Measurements from ENCODE around the gene TTC33.
"Not testable (repeated sequence)": the region's sequence is repeated elsewhere in the genome, so short reads cannot be mapped to it uniquely, and the experiment has no call there.

The TTC33 gene

DNA sequence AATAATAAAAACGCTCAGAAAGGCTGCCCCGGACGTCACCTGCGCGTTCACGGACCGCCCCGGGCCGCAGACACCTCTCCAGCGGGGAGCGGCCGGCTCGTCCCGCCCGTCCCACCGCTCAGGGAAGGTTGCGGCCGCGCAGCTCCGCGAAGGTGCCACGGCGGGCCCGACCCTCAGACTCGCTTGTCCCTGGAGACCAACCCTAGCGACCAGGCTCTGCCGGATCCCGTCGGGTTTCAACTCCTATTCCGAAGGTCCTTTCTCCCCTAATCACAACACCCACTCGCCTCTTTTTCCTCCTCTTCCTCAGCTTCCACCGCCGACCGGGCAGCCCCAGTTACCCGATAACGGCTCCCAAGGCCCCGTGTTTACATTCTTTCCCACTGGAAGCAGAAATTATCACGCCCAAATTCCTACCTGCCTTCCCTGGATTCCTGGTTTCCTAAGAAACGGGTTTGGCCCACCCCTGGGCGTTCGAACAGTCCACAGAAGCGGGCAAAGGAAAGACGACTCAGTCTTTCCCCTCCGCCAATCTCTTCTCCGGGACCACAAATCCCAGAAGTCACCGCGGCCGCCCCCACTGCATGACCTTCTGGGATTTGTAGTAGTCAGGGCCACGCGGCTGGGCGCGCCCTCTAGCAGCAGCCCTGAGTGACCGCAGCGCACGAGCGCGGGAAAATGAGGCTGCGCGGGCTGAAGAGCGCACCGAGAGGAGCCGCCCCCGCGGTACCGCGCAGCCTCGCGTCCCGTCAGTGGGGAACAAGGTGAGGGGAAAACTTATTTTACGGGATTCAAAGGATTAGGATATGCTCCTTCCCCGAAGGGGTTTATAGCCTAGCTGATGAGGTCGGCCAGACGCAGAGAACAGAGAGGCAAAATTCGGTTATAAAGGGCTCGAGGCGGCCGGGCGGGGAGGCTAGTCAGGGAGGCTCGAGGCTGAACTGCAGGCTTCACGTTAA, at the start of gene TTC33:
TSS of gene TTC33 (minus strand) at position 555 of the 959 bp plus-strand sequence. CDS start 8,943 bp downstream, outside the sequence.
- DNase-seq, result peak; percentile 95 to 96

DNA sequence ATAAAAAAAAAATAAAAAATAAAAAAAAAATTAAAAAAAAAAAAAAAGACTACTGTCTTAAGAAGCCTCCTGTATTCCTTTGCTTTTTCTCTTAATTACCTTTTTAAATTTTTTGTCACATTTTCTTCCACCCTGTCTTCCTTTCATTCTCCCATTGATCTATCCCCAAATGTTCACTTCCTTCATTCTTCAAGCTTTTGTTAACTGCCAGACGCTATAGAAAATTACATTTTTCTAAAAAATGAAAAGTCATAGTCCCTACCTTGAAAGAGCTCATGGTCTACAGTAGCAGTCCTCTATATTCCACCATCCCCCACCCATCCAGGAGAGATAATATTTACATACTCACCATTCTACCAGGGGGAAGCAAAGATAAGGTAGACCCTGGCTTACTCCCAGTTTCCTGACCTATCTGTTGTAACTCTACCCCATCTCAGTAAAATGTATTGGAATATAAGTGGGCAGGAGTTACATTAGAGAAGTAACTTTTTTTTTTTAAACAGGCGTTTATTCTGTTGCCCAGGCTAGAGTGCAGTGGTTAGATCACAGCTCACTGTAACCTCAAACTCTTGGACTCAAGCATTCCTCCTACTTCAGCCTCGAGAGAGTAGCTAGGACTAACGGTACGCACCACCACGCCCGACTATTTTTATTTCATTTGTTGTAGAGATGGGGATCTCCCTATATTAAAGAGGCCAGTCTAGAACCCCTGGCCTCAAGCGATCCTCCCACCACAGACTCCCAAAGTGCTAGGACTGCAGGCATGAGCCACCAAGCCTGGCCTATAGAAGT, 46.2 kb upstream of the TTC33 start:
- DNase-seq, result no peak

DNA sequence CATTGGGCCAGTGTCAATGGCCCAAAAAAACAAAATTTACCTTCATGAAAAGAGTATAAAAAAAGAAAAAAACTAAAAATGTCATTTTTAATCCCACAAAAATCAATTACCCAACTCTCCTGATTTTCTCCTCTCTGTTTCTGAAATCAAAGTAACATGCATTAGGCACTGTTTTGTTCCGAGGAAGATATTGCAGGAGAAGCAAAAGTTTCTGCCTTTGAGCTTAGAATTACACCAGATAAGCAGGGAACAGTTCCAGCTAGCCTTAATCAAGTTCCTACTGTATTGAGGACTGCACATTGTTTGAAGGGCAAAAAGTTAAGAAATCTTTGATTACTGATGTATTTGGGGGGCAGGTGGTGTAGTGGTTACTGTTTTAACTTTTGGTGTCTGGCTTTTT, 43.5 kb upstream of the TTC33 start:
- no peak for DNase-seq

DNA sequence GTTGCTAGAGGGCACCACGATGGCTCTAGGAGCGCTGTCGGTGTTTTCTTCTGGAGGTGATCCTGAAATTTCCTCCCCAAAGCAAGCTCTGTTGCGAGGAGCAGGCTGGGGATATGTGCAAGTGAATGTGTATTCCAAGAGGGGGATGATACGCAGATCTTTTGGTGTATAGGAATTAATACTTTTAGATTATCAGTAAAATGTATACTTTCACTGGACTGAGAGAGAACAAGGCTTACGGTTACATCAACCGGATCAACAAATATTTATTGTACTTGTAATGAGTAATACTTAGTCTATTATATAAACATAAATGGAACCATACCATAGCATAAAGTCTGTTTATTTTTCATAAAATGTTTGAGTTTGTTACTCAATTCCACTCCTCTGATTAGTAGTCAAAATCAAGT, 43.0 kb upstream of the TTC33 start:
- no peak for DNase-seq

GRCh38 chr5:40798012-40798800, 42.4 kb upstream of the TTC33 start, which contains the start of gene PRKAA1:
Gene PRKAA1 (minus strand): TSS chr5:40798374. CDS start chr5:40798189, 185 bp downstream.
- DNase-seq, result peak; percentile 90 to 94

- DNase-seq, result peak; percentile 73 to 83
Observed at GRCh38 chr5:40797273-40798011, 41.7 kb upstream of the TTC33 start.

GRCh38 chr5:40796487-40796889, 40.7 kb upstream of the TTC33 start:
- DNase-seq, result no peak

- not testable (repeated sequence) for DNase-seq
Observed at GRCh38 chr5:40794877-40795276, 39.1 kb upstream of the TTC33 start.

GRCh38 chr5:40794340-40794739, 38.6 kb upstream of the TTC33 start:
- not testable (repeated sequence) for DNase-seq

DNA sequence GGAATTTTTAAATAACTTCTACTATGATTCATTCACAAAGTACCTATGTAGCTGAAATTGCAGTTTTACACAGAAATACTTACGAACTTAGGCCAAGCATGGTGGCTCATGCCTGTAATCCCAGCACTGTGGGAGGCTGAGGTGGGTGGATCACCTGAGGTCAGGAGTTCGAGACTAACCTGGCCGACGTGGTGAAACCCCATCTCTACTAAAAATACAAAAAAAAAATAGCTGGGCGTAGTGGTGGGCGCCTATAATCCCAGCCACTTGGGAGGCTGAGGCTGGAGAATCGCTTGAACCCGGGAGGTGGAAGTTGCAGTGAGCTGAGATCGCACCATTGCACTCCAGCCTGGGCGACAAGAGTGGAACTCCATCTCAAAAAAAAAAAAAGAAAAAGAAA, 36.9 kb upstream of the TTC33 start:
- DNase-seq, result not testable (repeated sequence)

DNA sequence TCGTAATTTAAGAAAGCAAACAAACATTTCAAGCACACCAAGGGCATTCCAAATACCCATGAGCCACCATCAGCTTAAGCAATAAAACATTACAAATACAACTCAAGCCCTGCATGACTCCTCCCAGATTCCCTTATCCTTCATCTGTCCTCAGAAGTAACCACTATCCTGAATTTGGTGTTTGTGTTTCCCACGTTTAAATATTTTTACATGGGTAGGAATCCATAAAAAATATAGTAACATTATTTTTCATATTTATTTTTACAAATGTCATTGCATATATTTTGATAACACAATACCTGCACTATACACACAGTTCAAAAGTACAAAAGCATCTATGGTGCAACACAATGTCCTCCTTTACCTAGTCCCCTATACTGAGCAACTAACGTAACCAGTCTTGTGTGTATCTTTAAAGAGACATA, 36.0 kb upstream of the TTC33 start:
- no peak for DNase-seq

DNA sequence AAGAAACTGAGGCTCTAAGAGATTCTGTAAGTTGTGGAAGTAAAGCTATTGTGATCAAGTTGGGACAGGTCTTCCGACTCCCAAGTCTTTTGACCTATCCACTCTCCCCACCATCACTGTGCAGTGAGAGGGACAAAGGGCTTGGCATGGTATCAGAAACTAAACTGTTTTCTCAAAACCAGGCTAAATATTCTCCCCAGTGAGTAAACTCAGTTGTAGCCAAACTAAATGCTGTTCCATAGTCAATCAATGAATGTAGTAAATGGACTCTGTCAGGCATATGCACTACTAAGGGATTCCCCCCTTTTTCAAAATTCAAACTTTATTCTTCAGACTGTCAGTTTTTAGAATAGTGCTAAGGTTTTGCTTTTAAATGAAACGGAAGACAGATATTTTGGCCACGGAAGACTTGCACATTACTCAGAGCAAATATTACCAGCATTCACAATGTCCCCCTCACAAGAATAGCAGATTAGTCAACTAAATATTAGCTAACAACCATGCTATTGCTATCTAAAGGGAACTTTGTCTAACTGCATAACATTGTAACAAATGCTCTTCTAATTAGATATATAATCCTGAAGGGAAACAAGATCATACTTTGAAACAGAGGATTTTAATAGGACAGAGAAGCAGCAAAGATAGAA, 35.3 kb upstream of the TTC33 start:
- no peak for DNase-seq

DNA sequence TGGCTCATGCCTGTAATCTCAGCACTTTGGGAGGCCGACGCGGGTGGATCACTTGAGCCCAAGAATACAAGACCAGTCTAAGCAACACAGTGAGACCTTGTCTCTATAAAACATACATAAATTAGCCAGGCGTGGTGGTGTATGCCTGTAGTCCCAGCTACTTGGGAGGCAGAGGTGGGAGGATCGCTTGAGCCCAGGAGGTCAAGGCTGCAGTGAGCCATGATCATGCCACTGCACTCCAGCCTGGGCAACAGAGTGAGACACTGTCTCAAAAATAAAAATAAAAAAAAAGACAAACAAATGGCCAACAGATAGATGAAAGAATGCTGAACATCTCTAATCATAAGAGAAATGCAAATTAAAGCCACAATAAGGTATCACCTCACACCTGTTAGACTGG, 33.2 kb upstream of the TTC33 start:
- DNase-seq, result not testable (repeated sequence)

- no peak for DNase-seq
Observed at GRCh38 chr5:40787986-40788385, 32.2 kb upstream of the TTC33 start.

DNA sequence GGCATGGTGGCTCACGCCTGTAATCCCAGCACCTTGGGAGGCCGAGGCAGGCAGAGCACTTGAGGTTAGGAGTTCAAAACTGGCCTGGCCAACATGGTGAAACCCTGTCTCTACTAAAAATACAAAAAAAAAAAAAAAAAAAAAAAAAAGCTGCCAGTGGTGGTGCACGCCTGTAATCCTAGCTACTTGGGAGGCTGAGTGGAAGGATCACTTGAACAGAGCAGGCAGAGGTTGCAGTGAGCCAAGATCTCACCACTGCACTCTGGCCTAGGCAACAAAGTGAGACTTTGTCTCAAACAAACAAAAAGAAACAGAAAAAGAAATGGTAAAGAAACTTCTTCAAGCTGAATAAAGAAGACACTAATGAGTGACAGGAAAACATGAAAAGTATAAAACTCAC, 30.9 kb upstream of the TTC33 start:
- DNase-seq, result not testable (repeated sequence)

GRCh38 chr5:40784916-40785315, 29.2 kb upstream of the TTC33 start:
- no peak for DNase-seq

DNA sequence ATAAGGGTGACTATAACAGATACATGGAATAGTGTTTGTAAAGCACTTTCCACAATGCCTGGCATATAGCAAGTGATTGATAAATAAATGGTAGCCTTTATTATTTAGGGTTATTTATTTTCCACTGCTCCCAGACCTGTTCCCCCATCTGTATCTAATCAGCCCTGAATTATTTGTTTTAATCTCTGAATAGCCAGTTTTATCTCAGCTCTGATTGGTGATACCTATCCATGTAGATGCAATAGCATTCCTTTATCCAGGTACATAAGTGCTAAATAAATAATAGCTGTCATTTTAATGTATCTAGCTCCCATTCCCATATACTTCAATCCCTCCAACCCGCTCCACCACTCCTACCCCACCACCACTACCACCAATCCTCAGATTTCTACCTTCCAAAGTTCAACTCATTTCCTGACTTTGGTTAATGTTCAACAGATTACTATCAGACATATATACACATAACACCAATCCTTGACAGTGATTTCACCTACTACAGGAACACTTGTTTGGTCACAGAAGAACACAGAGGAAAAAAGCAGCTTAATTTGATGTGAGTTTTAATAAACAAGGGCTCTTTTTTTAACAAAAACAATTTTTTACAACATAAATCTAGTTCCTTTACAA, 28.4 kb upstream of the TTC33 start:
- no peak for DNase-seq

- no peak for DNase-seq
Observed at GRCh38 chr5:40781843-40782409, 26.2 kb upstream of the TTC33 start.

DNA sequence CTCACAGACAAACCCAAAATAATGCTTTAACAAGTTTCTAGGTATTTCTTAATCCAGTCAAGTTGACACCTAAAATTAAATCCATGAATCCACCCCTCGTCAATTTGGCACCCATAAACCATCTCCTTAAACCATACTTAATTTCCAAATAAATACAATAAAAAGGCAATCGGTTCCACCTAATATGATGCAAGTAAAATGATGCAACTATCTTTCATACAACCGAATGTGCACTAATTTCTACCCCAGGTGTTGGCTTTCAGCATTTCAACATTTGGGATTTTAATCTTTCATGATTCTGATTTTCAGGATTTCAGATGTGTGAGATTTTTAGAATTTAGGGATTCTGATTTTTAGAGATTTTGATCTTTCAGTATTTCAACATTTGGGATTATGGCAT, 25.1 kb upstream of the TTC33 start:
- no peak for DNase-seq

DNA sequence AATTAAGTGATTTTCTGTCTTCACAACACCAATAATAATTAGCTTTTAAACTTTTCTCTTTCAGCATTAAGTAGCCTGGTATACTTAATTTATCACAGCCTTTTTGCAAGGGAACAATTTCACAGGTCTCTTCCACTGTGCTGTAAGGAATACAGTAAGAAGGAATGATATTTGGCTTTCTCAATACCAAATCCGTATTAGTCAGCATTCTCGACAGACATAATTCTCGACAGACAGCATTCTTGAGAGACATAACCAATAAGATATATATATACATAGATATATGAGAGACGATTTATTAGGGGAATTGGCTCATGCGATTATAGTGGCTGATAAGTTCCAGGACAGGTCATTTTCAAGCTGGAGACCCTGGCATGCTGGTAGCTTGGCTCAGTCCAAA, 24.4 kb upstream of the TTC33 start:
- no peak for DNase-seq

- DNase-seq, result no peak
Observed at GRCh38 chr5:40779561-40779960, 23.8 kb upstream of the TTC33 start.

All from NCI-H1930 (cell line).